A673 (cell line): ENCODE results near the gene CNPPD1. TPM values are rescaled to one million over a fixed set of nuclear protein-coding genes. Genes with fewer than 3 reads are reported as not detected.

ENCODE experiments used
- BruUV-seq: library from RNA; stranded (reverse); fragments of 400-500 nt; replicated peaks from 2 replicates; lab custom pipeline; 2021; lab: Mats Ljungman, UMichigan
- CTCF ChIA-PET: fragments of 300-600 bp; sonication (Branson Sonifier 250); formaldehyde crosslinking; loops from one replicate; lab custom pipeline; 2022; ENCODE audit warnings: antibody characterized with exemption; lab: Charles Lee
- POLR2A ChIA-PET: fragments of 300-600 bp; sonication (Branson Sonifier 250); formaldehyde crosslinking; loops from one replicate; lab custom pipeline; 2022; ENCODE audit warnings: antibody characterized with exemption; ENCODE audit not compliant: low non-redundant PET; lab: Charles Lee
- DNase-seq: peaks from one replicate; pipeline ENCODE4 v3.0.0-alpha.2; 2015; ENCODE audit warnings: low spot score
- H3K27ac ChIP-seq: fragments of 200-600 bp; sonication (generic); 2 replicates; pipeline ENCODE4 v1.5.1; 2016; ENCODE audit warnings: mixed run types, low read depth, mild to moderate bottlenecking, mixed read lengths, antibody characterized with exemption, low read length; ENCODE audit not compliant: poor library complexity, severe bottlenecking
- H3K27me3 ChIP-seq: fragments of 200-600 bp; sonication (generic); replicated peaks from 2 replicates; pipeline ENCODE4 v1.6.1; 2017; ENCODE audit warnings: mixed run types, low read depth, mild to moderate bottlenecking, mixed read lengths, antibody characterized with exemption, low read length; ENCODE audit not compliant: insufficient read depth, poor library complexity
- H3K36me3 ChIP-seq: fragments of 200-600 bp; sonication (generic); 2 replicates; pipeline ENCODE4 v1.6.1; 2016; ENCODE audit warnings: mixed run types, mild to moderate bottlenecking, mixed read lengths, antibody characterized with exemption, low read length; ENCODE audit not compliant: insufficient read depth, poor library complexity, severe bottlenecking
- H3K4me1 ChIP-seq: fragments of 200-600 bp; sonication (generic); 2 replicates; pipeline ENCODE4 v1.6.1; 2017; ENCODE audit warnings: mixed run types, mild to moderate bottlenecking, mixed read lengths, antibody characterized with exemption, low read length; ENCODE audit not compliant: insufficient read depth, poor library complexity, severe bottlenecking
- H3K4me3 ChIP-seq: fragments of 200-600 bp; sonication (generic); 2 replicates; pipeline ENCODE4 v1.5.1; 2016; ENCODE audit warnings: low read depth, mixed run types, mild to moderate bottlenecking, mixed read lengths, low read length; ENCODE audit not compliant: poor library complexity, severe bottlenecking
- H3K9me3 ChIP-seq: fragments of 200-600 bp; sonication (generic); 2 replicates; pipeline ENCODE4 v1.6.1; 2016; ENCODE audit warnings: mixed run types, low read depth, mild to moderate bottlenecking, mixed read lengths, antibody characterized with exemption, low read length; ENCODE audit not compliant: poor library complexity, severe bottlenecking
- EZH2 ChIP-seq: fragments of 200-600 bp; sonication (generic); IDR thresholded peaks from 2 replicates; pipeline ENCODE4 v1.6.1; 2017; ENCODE audit warnings: borderline replicate concordance, low read depth, mild to moderate bottlenecking, mixed read lengths, antibody characterized with exemption, low read length; ENCODE audit not compliant: poor library complexity, severe bottlenecking
- intact Hi-C: fragments of 100-400 bp; cut with micrococcal nuclease; formaldehyde crosslinking; loops from one replicate; pipeline ENCODE4 v1.10.0; 2022; ENCODE audit not compliant: unreplicated experiment
- total RNA-seq: library from RNA; stranded (reverse); gene quantifications from 2 replicates; pipeline ENCODE4 v1.2.3, GENCODE V29; 2021
- TF ChIP-seq, protein P1 (sequence below): fragments of 300-800, 200-600 bp; sonication (generic); conservative IDR thresholded peaks from 2 replicates; pipeline ENCODE4 v1.5.1; 2017; ENCODE audit warnings: low read depth, mild to moderate bottlenecking, antibody characterized with exemption, low read length, moderate library complexity, mixed read lengths

The CNPPD1 gene
- total RNA-seq, 1 experiment from 2014 or later, result 38.0 TPM

DNA sequence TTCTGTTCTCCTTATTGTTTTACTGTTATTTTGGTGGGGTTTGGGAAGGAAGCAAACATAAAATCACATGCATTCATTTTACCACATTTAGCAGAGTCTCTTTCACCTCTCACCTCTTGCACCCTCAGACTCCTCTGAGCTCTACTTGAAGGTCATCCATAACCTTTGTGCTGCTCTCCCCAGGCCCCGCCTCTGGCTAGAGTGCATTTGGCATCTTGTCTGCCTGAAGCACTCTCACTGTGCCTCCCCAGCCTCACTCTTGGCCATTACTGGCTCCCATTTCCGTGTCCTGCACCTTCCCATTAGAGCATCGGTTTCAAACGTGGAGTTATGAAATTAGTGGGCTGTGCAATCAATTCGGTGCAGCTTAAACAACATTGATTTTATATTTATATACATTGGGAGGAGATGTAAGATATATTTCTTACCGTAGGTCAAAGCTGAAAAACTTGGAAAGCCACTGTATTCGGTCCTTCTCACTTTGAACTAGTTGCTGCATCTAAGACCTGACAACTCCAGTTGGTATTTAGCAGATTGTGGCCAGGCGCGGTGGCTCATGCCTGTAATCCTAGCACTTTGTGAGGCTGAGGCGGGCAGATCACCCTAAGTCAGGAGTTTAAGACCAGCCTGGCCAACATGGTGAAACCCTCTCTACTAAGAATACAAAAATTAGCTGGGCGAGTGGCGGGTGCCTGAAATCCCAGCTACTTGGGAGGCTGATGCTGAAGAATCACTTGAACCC, 22.9 kb upstream of the CNPPD1 start:
- no peak for TF ChIP-seq EZH2
- TF ChIP-seq, protein P1, sequence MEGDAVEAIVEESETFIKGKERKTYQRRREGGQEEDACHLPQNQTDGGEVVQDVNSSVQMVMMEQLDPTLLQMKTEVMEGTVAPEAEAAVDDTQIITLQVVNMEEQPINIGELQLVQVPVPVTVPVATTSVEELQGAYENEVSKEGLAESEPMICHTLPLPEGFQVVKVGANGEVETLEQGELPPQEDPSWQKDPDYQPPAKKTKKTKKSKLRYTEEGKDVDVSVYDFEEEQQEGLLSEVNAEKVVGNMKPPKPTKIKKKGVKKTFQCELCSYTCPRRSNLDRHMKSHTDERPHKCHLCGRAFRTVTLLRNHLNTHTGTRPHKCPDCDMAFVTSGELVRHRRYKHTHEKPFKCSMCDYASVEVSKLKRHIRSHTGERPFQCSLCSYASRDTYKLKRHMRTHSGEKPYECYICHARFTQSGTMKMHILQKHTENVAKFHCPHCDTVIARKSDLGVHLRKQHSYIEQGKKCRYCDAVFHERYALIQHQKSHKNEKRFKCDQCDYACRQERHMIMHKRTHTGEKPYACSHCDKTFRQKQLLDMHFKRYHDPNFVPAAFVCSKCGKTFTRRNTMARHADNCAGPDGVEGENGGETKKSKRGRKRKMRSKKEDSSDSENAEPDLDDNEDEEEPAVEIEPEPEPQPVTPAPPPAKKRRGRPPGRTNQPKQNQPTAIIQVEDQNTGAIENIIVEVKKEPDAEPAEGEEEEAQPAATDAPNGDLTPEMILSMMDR, result no peak
- DNase-seq, result no peak
- Histone ChIP-seq H3K27me3 (no peaks in the 10 kb centered on the region), H3K36me3 (no peaks in the 10 kb centered on the region), H3K9me3 (no peaks in the 10 kb centered on the region), H3K27ac (no peak overlapping the region), H3K4me1 (no peaks in the 10 kb centered on the region), H3K4me3 (no peak overlapping the region)
- POLR2A ChIA-PET, result interaction anchor here (0.6 kb wide), 1 partner anchor 17 kb away, joined by 5 read pairs; no protein-coding TSS in a partner anchor
- CTCF ChIA-PET, result interaction anchor here (0.6 kb wide), 1 partner anchor 63 kb away, joined by 3 read pairs; no protein-coding TSS in a partner anchor
- no TSS peak for BruUV-seq
- intact Hi-C loops, result no loop called here

DNA sequence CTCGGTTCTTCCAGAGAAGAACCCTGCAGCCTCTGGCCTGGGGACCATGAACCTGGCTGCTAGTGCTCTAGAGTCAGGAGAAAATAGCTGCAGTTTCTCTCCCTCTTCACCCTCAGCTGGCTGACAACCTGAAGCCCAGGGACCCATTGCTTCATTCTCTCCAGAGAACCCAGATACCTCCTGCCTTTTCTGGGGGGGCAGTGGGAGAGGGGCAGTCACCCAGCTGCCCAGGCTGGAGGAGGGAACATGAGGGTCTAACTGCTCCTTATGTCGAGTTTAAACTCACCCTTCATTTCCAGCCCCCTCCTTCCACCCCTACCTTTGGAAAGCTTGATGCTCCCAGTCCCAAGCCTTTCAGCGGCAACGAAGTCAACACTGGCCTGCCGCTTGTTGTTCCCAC, 22.2 kb upstream of the CNPPD1 start:
- Histone ChIP-seq H3K27ac (no peak overlapping the region), H3K4me3 (no peak overlapping the region), H3K27me3 (no peaks in the 10 kb centered on the region), H3K4me1 (no peaks in the 10 kb centered on the region), H3K9me3 (no peaks in the 10 kb centered on the region), H3K36me3 (no peaks in the 10 kb centered on the region)
- ChIA-PET CTCF (no interaction called here), POLR2A (no interaction called here)
- intact Hi-C loops, result no loop called here
- TF ChIP-seq, protein P1, result no peak
- no peak for DNase-seq
- BruUV-seq, result no TSS peak

DNA sequence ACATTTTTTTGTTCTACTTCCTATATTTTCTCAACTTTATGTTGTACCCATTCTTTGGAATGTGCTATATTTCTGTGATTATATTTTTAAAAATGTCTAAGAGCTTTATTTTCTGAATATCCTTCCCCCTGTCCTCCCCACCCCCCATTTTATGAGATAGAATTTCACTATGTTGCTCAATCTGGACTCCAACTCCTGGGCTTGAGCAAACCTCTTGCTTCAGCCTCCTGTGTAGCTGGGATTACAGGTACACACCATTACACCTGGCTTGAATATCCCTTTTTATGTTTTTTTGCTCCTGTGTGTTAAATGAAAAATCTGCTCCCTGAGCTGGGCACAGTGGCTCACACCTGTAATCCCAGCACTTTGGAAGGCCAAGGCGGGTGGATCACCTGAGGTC, 20.7 kb upstream of the CNPPD1 start:
- intact Hi-C loops, result no loop called here
- no peak for DNase-seq
- Histone ChIP-seq H3K27me3 (no peaks in the 10 kb centered on the region), H3K4me1 (no peaks in the 10 kb centered on the region), H3K4me3 (no peak overlapping the region), H3K27ac (no peak overlapping the region), H3K36me3 (no peaks in the 10 kb centered on the region), H3K9me3 (no peaks in the 10 kb centered on the region)
- TF ChIP-seq EZH2, result no peak
- TF ChIP-seq, protein P1, result no peak
- POLR2A ChIA-PET, result no interaction called here
- CTCF ChIA-PET, result no interaction called here
- no TSS peak for BruUV-seq
